ENCODE measurements around the gene TMC5. TPM values are rescaled to one million over a fixed set of nuclear protein-coding genes. Genes with fewer than 3 reads are reported as not detected.

TMC5 gene
- polyA plus RNA-seq, 1 of the 3 experiments (the other 2 are of a cell fraction): not detected

GRCh38 chr16:19379838-19380237, 37.8 kb upstream of the TMC5 start (continued):
- no peak for TF ChIP-seq REST (IDR thresholded peaks at IDR 0.05; ENCODE audit: low read depth, low read length)

GRCh38 chr16:19380328-19380727, 37.4 kb upstream of the TMC5 start:
- Histone ChIP-seq H3K4me2 (no peak overlapping the region), H3K4me3 (ENCODE audit: low read depth in 2 of 2, low read length in 1 of 2) (no peak overlapping the region), H3K27me3 (ENCODE audit: insufficient read depth) (no peaks in the 10 kb centered on the region), H3K4me1 (ENCODE audit: control insufficient read depth in 1 of 2, insufficient read depth in 2 of 2, low read depth in 1 of 2, low read length in 1 of 2) (peaks cover 0 to 11% of the 10 kb centered on the region in 2 experiments; a peak in 1 of 4 replicates), H3K9me2 (no peaks in the 10 kb centered on the region), H3K36me3 (replicated peaks in 1 of 2; ENCODE audit: control insufficient read depth in 1 of 2, insufficient read depth in 2 of 2, low read length in 1 of 2) (no peaks in the 10 kb centered on the region), H4K20me1 (ENCODE audit: insufficient read depth) (no peaks in the 10 kb centered on the region), H3K9ac (no peak overlapping the region), H3K79me2 (ENCODE audit: insufficient read depth) (no peaks in the 10 kb centered on the region), H3K9me3 (no peaks in the 10 kb centered on the region), H3F3A (replicated peaks; ENCODE audit: insufficient read depth) (peaks cover 1% of the 10 kb centered on the region), H2AFZ (ENCODE audit: low read depth) (no peak overlapping the region), H3K27ac (ENCODE audit: low read depth in 2 of 2, low read length in 1 of 2) (no peak overlapping the region)
- ChIA-PET POLR2A (no interaction called here), CTCF (interaction anchor here (1.5 to 4.7 kb wide), 3 partner anchors 10 to 295 kb away, joined by 4 to 34 read pairs (median 17); no protein-coding TSS in a partner anchor)
- TF ChIP-seq MEF2A (IDR thresholded peaks at IDR 0.05; ENCODE audit: borderline replicate concordance, low read depth) (no peak), RFX5 (IDR thresholded peaks at IDR 0.05; ENCODE audit: low read length) (no peak)
- WGBS (ENCODE audit: low lambda C conversion rate): 45% methylated on average over 3 of the region's 3 CpGs
- DNase-seq: no peak

DNA sequence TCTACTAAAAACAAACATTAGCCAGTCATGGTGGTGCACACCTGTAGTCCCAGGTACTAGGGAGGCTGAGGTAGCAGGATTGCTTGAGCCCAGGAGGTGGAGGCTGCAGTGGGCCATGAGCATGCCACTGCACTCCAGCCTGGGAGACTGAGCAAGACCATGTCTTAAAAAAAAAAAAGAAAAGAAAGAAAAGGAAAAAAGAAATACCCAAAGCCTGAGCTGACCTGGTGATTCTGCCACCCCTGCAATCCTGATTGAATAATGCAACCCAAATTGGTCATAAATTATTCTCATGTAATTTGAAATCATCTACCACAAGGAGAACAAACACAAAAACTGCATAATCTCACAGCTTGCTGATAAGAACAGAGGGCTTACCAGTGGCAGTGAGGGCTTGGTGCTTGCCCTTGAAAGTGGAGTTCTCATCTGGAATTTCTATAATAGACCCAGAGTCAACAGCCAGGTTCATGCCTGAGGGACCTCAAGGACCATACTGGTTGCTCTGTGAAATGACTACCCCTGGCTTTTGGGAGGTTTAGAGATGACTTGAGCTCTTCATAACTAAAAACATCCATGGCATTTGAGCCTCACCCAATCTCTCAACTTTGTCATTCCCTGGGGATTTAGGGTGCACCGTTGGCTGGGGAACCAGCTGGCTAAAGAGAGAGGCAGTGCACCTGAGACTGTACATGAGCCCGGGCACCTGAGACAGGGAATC, 35.4 kb upstream of the TMC5 start:
- no peak overlapping the region for H3K4me3 ChIP-seq (ENCODE audit: low read depth in 2 of 2, low read length in 1 of 2)
- no peak overlapping the region for H2AFZ ChIP-seq (ENCODE audit: low read depth)
- WGBS (ENCODE audit: low lambda C conversion rate): 19% methylated on average over 2 of the region's 2 CpGs
- peak; percentile 10 for DNase-seq
- H3K9ac ChIP-seq: no peak overlapping the region
- no peaks in the 10 kb centered on the region for H3K27me3 ChIP-seq (ENCODE audit: insufficient read depth)
- H3K9me2 ChIP-seq: no peaks in the 10 kb centered on the region
- no peaks in the 10 kb centered on the region for H4K20me1 ChIP-seq (ENCODE audit: insufficient read depth)
- H3F3A ChIP-seq (replicated peaks; ENCODE audit: insufficient read depth): no peaks in the 10 kb centered on the region
- H3K4me1 ChIP-seq (ENCODE audit: control insufficient read depth in 1 of 2, insufficient read depth in 2 of 2, low read depth in 1 of 2, low read length in 1 of 2): peaks cover 0 to 11% of the 10 kb centered on the region in 2 experiments; a peak in 1 of 4 replicates
- H3K79me2 ChIP-seq (ENCODE audit: insufficient read depth): no peaks in the 10 kb centered on the region
- H3K4me2 ChIP-seq: no peak overlapping the region
- no peaks in the 10 kb centered on the region for H3K36me3 ChIP-seq (replicated peaks in 1 of 2; ENCODE audit: control insufficient read depth in 1 of 2, insufficient read depth in 2 of 2, low read length in 1 of 2)
- no peaks in the 10 kb centered on the region for H3K9me3 ChIP-seq
- ChIA-PET CTCF (interaction anchor here (0.7 to 4.7 kb wide), 7 partner anchors 28 to 398 kb away, joined by 3 to 34 read pairs (median 3); partner anchors contain the start of gene VPS35L), POLR2A (interaction anchor here (1.2 kb wide), 1 partner anchor 139 kb away, joined by 4 read pairs; the partner anchor contains the start of gene GDE1)
- no peak overlapping the region for H3K27ac ChIP-seq (ENCODE audit: low read depth in 2 of 2, low read length in 1 of 2)
- TF ChIP-seq FOXJ3 (CRISPR knock-in tag; IDR thresholded peaks at IDR 0.05) (no peak), CHD2 (IDR thresholded peaks at IDR 0.05; ENCODE audit: low read length, partially characterized antibody) (no peak), YY1 (IDR thresholded peaks at IDR 0.05; ENCODE audit: low read depth) (no peak), GABPA (IDR thresholded peaks at IDR 0.05; ENCODE audit: low read depth) (no peak), NFIC (IDR thresholded peaks at IDR 0.05; ENCODE audit: borderline replicate concordance) (no peak), REST (IDR thresholded peaks at IDR 0.05; ENCODE audit: low read depth, low read length) (no peak), FOXM1 (IDR thresholded peaks at IDR 0.05; ENCODE audit: low read depth) (no peak), TEAD4 (IDR thresholded peaks at IDR 0.05; ENCODE audit: borderline replicate concordance, insufficient read depth) (no peak), EZH2phosphoT487 (IDR thresholded peaks at IDR 0.05; ENCODE audit: borderline replicate concordance, low read depth) (no peak), TAF1 (IDR thresholded peaks at IDR 0.05; ENCODE audit: borderline replicate concordance, low read depth, low read length) (no peak), MEF2A (IDR thresholded peaks at IDR 0.05; ENCODE audit: borderline replicate concordance, low read depth) (no peak), POLR2AphosphoS5 (IDR thresholded peaks at IDR 0.05; ENCODE audit: low read depth, low read length) (no peak), GATA2 (CRISPR knock-in tag; IDR thresholded peaks at IDR 0.05) (no peak), JUND (IDR thresholded peaks at IDR 0.05) (no peak)
- TF ChIP-seq, protein P1, sequence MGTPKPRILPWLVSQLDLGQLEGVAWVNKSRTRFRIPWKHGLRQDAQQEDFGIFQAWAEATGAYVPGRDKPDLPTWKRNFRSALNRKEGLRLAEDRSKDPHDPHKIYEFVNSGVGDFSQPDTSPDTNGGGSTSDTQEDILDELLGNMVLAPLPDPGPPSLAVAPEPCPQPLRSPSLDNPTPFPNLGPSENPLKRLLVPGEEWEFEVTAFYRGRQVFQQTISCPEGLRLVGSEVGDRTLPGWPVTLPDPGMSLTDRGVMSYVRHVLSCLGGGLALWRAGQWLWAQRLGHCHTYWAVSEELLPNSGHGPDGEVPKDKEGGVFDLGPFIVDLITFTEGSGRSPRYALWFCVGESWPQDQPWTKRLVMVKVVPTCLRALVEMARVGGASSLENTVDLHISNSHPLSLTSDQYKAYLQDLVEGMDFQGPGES (IDR thresholded peaks at IDR 0.05; ENCODE audit: low read depth, low read length): no peak

All from SK-N-SH (cell line).